WTC11 (cell line): ENCODE measurements around the gene REN. TPM values are rescaled to one million over a fixed set of nuclear protein-coding genes. Genes with fewer than 3 reads are reported as not detected.

Experiments
- ATAC-seq: fragments of 200-7000 bp; cut with Tn5 transposase; 2 replicates; pipeline ENCODE4 v1.10.0; 2021; ENCODE audit warnings: mild to moderate bottlenecking, moderate library complexity
- CTCF ChIA-PET: fragments of 300-600 bp; sonication (Branson Sonifier 250); formaldehyde crosslinking; loops from one replicate; lab custom pipeline; 2021; ENCODE audit warnings: antibody characterized with exemption; lab: Charles Lee
- POLR2A ChIA-PET: fragments of 350-600 bp; sonication (Branson Sonifier 250); formaldehyde crosslinking; loops from one replicate; lab custom pipeline; 2021; ENCODE audit warnings: antibody characterized with exemption; lab: Charles Lee
- DNase-seq: peaks from one replicate; pipeline ENCODE4 v3.0.0; 2021; ENCODE audit warnings: low spot score
- H3K27ac Mint-ChIP-seq: 2 replicates; pipeline ENCODE4 v1.8.0; 2021; ENCODE audit warnings: mixed read lengths
- H3K27me3 Mint-ChIP-seq: 2 replicates; pipeline ENCODE4 v1.8.0; 2021; ENCODE audit warnings: low read depth, mild to moderate bottlenecking, moderate library complexity, mixed read lengths
- H3K36me3 Mint-ChIP-seq: 2 replicates; pipeline ENCODE4 v1.8.0; 2021; ENCODE audit warnings: mixed read lengths
- H3K4me1 Mint-ChIP-seq: 2 replicates; pipeline ENCODE4 v1.8.0; 2022; ENCODE audit warnings: mixed read lengths
- H3K4me3 Mint-ChIP-seq: 2 replicates; pipeline ENCODE4 v1.8.0; 2021; ENCODE audit warnings: mild to moderate bottlenecking, moderate library complexity, mixed read lengths
- H3K9me3 Mint-ChIP-seq: 2 replicates; pipeline ENCODE4 v1.8.0; 2021; ENCODE audit warnings: mixed read lengths
- ATF3 ChIP-seq: sonication (generic); formaldehyde crosslinking; conservative IDR thresholded peaks from 2 replicates; pipeline ENCODE4 v1.8.1; 2022; ENCODE audit warnings: mild to moderate bottlenecking, missing genetic modification reagents
- CREM ChIP-seq: sonication (generic); formaldehyde crosslinking; IDR thresholded peaks from 2 replicates; pipeline ENCODE4 v1.8.1; 2022; ENCODE audit warnings: mild to moderate bottlenecking, missing genetic modification reagents, moderate library complexity
- FOXP1 ChIP-seq: sonication (generic); formaldehyde crosslinking; IDR thresholded peaks from 2 replicates; pipeline ENCODE4 v1.8.0; 2022; ENCODE audit warnings: missing genetic modification reagents, mild to moderate bottlenecking, moderate library complexity, borderline replicate concordance
- FOXP4 ChIP-seq: sonication (generic); formaldehyde crosslinking; IDR thresholded peaks from 2 replicates; pipeline ENCODE4 v1.8.0; 2022; ENCODE audit warnings: mild to moderate bottlenecking, missing genetic modification reagents
- MXD4 ChIP-seq: fragments of 250-450 bp; sonication (Bioruptor Pico); IDR thresholded peaks from 2 replicates; pipeline ENCODE4 v1.8.0; 2021; ENCODE audit warnings: mild to moderate bottlenecking, moderate library complexity, borderline replicate concordance
- NFYB ChIP-seq: sonication (generic); formaldehyde crosslinking; conservative IDR thresholded peaks from 2 replicates; pipeline ENCODE4 v1.8.0; 2022; ENCODE audit warnings: low read depth, missing genetic modification reagents
- PREB ChIP-seq: sonication (generic); formaldehyde crosslinking; IDR thresholded peaks from 2 replicates; pipeline ENCODE4 v1.8.1; 2022; ENCODE audit warnings: mild to moderate bottlenecking, missing genetic modification reagents, moderate library complexity, borderline replicate concordance
- SOX15 ChIP-seq: fragments of 250-450 bp; sonication (Bioruptor Pico); IDR thresholded peaks from 2 replicates; pipeline ENCODE4 v1.9.0; 2021; ENCODE audit warnings: mild to moderate bottlenecking
- TP53 ChIP-seq: sonication (generic); formaldehyde crosslinking; IDR thresholded peaks from 2 replicates; pipeline ENCODE4 v1.8.1; 2023; ENCODE audit warnings: mild to moderate bottlenecking, missing genetic modification reagents
- ZNF121 ChIP-seq: sonication (generic); formaldehyde crosslinking; IDR thresholded peaks from 2 replicates; pipeline ENCODE4 v1.8.0; 2023; ENCODE audit warnings: missing genetic modification reagents
- ZNF317 ChIP-seq: sonication (generic); formaldehyde crosslinking; IDR thresholded peaks from 2 replicates; pipeline ENCODE4 v1.8.1; 2023; ENCODE audit warnings: low read depth, mild to moderate bottlenecking, moderate library complexity, missing genetic modification reagents, borderline replicate concordance
- total RNA-seq: library from RNA; stranded (reverse); gene quantifications from 3 replicates; pipeline ENCODE4 v1.2.3, GENCODE V29; 2021
- TF ChIP-seq, protein P1 (sequence below): sonication (generic); formaldehyde crosslinking; conservative IDR thresholded peaks from 2 replicates; pipeline ENCODE4 v1.8.1; 2023; ENCODE audit warnings: mild to moderate bottlenecking, low read depth, missing genetic modification reagents, moderate library complexity
- TF ChIP-seq, protein P2 (sequence below): sonication (generic); formaldehyde crosslinking; IDR thresholded peaks from 2 replicates; pipeline ENCODE4 v1.8.0; 2023; ENCODE audit warnings: missing genetic modification reagents
- TF ChIP-seq, protein P3 (sequence below): sonication (generic); formaldehyde crosslinking; IDR thresholded peaks from 2 replicates; pipeline ENCODE4 v1.8.1; 2023; ENCODE audit warnings: mild to moderate bottlenecking, missing genetic modification reagents
- TF ChIP-seq, protein P4 (sequence below): sonication (generic); formaldehyde crosslinking; IDR thresholded peaks from 2 replicates; pipeline ENCODE4 v1.8.1; 2023; ENCODE audit warnings: mild to moderate bottlenecking, missing genetic modification reagents
- TF ChIP-seq, protein P5 (sequence below): sonication (generic); formaldehyde crosslinking; IDR thresholded peaks from 2 replicates; pipeline ENCODE4 v1.8.1; 2022; ENCODE audit warnings: low read depth, mild to moderate bottlenecking, moderate library complexity, missing genetic modification reagents, borderline replicate concordance

Gene REN
- total RNA-seq, 1 experiment from 2014 or later: not detected

- TF ChIP-seq, protein P1, sequence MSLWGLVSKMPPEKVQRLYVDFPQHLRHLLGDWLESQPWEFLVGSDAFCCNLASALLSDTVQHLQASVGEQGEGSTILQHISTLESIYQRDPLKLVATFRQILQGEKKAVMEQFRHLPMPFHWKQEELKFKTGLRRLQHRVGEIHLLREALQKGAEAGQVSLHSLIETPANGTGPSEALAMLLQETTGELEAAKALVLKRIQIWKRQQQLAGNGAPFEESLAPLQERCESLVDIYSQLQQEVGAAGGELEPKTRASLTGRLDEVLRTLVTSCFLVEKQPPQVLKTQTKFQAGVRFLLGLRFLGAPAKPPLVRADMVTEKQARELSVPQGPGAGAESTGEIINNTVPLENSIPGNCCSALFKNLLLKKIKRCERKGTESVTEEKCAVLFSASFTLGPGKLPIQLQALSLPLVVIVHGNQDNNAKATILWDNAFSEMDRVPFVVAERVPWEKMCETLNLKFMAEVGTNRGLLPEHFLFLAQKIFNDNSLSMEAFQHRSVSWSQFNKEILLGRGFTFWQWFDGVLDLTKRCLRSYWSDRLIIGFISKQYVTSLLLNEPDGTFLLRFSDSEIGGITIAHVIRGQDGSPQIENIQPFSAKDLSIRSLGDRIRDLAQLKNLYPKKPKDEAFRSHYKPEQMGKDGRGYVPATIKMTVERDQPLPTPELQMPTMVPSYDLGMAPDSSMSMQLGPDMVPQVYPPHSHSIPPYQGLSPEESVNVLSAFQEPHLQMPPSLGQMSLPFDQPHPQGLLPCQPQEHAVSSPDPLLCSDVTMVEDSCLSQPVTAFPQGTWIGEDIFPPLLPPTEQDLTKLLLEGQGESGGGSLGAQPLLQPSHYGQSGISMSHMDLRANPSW (CRISPR knock-in tag): no peak
- TF ChIP-seq, protein P2, sequence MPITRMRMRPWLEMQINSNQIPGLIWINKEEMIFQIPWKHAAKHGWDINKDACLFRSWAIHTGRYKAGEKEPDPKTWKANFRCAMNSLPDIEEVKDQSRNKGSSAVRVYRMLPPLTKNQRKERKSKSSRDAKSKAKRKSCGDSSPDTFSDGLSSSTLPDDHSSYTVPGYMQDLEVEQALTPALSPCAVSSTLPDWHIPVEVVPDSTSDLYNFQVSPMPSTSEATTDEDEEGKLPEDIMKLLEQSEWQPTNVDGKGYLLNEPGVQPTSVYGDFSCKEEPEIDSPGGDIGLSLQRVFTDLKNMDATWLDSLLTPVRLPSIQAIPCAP (CRISPR knock-in tag): no peak
- TF ChIP-seq CREM (CRISPR knock-in tag) (no peak), SOX15 (CRISPR knock-in tag) (no peak), ZNF317 (CRISPR knock-in tag) (no peak), FOXP4 (CRISPR knock-in tag) (no peak), ZNF121 (CRISPR knock-in tag) (no peak), PREB (CRISPR knock-in tag) (no peak), ATF3 (CRISPR knock-in tag) (no peak)
- TF ChIP-seq, protein P3, sequence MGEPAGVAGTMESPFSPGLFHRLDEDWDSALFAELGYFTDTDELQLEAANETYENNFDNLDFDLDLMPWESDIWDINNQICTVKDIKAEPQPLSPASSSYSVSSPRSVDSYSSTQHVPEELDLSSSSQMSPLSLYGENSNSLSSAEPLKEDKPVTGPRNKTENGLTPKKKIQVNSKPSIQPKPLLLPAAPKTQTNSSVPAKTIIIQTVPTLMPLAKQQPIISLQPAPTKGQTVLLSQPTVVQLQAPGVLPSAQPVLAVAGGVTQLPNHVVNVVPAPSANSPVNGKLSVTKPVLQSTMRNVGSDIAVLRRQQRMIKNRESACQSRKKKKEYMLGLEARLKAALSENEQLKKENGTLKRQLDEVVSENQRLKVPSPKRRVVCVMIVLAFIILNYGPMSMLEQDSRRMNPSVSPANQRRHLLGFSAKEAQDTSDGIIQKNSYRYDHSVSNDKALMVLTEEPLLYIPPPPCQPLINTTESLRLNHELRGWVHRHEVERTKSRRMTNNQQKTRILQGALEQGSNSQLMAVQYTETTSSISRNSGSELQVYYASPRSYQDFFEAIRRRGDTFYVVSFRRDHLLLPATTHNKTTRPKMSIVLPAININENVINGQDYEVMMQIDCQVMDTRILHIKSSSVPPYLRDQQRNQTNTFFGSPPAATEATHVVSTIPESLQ (CRISPR knock-in tag): no peak
- TF ChIP-seq, all 79 proteins: peak for 3
Observed at GRCh38 chr1:204162494-204163074, 3.6 kb downstream of the REN start (continued).

- ChIA-PET POLR2A (interaction anchor here (1.0 to 1.1 kb wide), 2 partner anchors 10 to 201 kb away, joined by 3 read pairs; partner anchors contain the start of gene ETNK2), CTCF (interaction anchor here (0.5 to 8.4 kb wide), 50 partner anchors 8 to 332 kb away, joined by 3 to 159 read pairs (median 6); partner anchors contain the start of genes ETNK2, GOLT1A, KISS1 and PLEKHA6)
- H3K27me3 Mint-ChIP-seq: peaks cover 6% of the 10 kb centered on the region
Observed at GRCh38 chr1:204161609-204162493, 4.3 kb downstream of the REN start.

More at GRCh38 chr1:204161609-204162493, 4.3 kb downstream of the REN start:
- peaks cover 2% of the 10 kb centered on the region; the same call in 1 of the 2 replicates for H3K4me1 Mint-ChIP-seq
- no peaks in the 10 kb centered on the region for H3K36me3 Mint-ChIP-seq
- DNase-seq (no peak), ATAC-seq (no peak)
- no peak overlapping the region for H3K27ac Mint-ChIP-seq
- no peak overlapping the region for H3K4me3 Mint-ChIP-seq
- H3K9me3 Mint-ChIP-seq: no peaks in the 10 kb centered on the region
- TF ChIP-seq, protein P4, sequence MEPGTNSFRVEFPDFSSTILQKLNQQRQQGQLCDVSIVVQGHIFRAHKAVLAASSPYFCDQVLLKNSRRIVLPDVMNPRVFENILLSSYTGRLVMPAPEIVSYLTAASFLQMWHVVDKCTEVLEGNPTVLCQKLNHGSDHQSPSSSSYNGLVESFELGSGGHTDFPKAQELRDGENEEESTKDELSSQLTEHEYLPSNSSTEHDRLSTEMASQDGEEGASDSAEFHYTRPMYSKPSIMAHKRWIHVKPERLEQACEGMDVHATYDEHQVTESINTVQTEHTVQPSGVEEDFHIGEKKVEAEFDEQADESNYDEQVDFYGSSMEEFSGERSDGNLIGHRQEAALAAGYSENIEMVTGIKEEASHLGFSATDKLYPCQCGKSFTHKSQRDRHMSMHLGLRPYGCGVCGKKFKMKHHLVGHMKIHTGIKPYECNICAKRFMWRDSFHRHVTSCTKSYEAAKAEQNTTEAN: no peak
- no peak for TF ChIP-seq FOXP1 (CRISPR knock-in tag)
- TF ChIP-seq NFYB: no peak
- TF ChIP-seq, protein P5, sequence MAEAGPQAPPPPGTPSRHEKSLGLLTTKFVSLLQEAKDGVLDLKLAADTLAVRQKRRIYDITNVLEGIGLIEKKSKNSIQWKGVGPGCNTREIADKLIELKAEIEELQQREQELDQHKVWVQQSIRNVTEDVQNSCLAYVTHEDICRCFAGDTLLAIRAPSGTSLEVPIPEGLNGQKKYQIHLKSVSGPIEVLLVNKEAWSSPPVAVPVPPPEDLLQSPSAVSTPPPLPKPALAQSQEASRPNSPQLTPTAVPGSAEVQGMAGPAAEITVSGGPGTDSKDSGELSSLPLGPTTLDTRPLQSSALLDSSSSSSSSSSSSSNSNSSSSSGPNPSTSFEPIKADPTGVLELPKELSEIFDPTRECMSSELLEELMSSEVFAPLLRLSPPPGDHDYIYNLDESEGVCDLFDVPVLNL: no peak
- TF ChIP-seq TP53 (CRISPR knock-in tag): no peak
- no peak for TF ChIP-seq MXD4 (CRISPR knock-in tag)
